Gastroesophageal sphincter (tissue), 4 donors: ENCODE measurements around the gene SMCO3. TPM values are rescaled to one million over a fixed set of nuclear protein-coding genes. Genes with fewer than 3 reads are reported as not detected.

Source experiments
- ATAC-seq: fragments of 150-250 bp; one replicate; pipeline ENCODE4 v1.9.1; 2016; ENCODE audit warnings: mild to moderate bottlenecking, moderate library complexity
- H3K27ac ChIP-seq, 4 donors: fragments of 200-600 bp; sonication (generic) in 3 of 4; 1 replicate in 3 of 4; 2 replicates in 1 of 4; pipeline ENCODE4 v1.5.1; 2016 to 2019
- H3K27me3 ChIP-seq: fragments of 200-600 bp; sonication (generic); one replicate; pipeline ENCODE4 v1.5.1; 2019
- H3K36me3 ChIP-seq, 2 donors: fragments of 200-600 bp; sonication (generic); one replicate each; pipeline ENCODE4 v1.5.1; 2019; ENCODE audit warnings: control low read depth in 1 of 2
- H3K4me1 ChIP-seq, 3 donors: fragments of 200-600 bp; sonication (generic); 1 replicate in 2 of 3; 2 replicates in 1 of 3; pipeline ENCODE4 v1.5.1; 2016 to 2019; ENCODE audit warnings: control low read depth in 2 of 3
- H3K4me3 ChIP-seq, 2 donors: fragments of 200-600 bp; sonication (generic); one replicate each; pipeline ENCODE4 v1.5.1; 2019; ENCODE audit warnings: mild to moderate bottlenecking in 1 of 2, moderate library complexity in 1 of 2
- H3K9me3 ChIP-seq, 3 donors: fragments of 200-600 bp; sonication (generic); one replicate each; pipeline ENCODE4 v1.5.1; 2017 to 2019; ENCODE audit warnings: control low read depth in 2 of 3
- EP300 ChIP-seq: sonication (generic); formaldehyde crosslinking; IDR thresholded peaks from one replicate; pipeline ENCODE4 v1.6.1; 2017; ENCODE audit warnings: antibody characterized with exemption, mild to moderate bottlenecking
- POLR2A ChIP-seq, 2 donors: fragments of 450-650 bp; IDR thresholded peaks; one replicate each; pipeline ENCODE4 v1.6.1; 2017; ENCODE audit warnings: antibody characterized with exemption in 2 of 2, mild to moderate bottlenecking in 2 of 2, moderate library complexity in 1 of 2
- POLR2AphosphoS5 ChIP-seq: sonication (generic); formaldehyde crosslinking; IDR thresholded peaks from one replicate; pipeline ENCODE4 v1.6.1; 2017; ENCODE audit warnings: antibody characterized with exemption
- WGBS, 2 donors: methylation state at CpG; one replicate each; pipeline ENCODE4 v1.1.5; 2018; ENCODE audit warnings: low coverage in 1 of 2; 5-methylcytosine and 5-hydroxymethylcytosine counted together
- total RNA-seq, 4 donors: library from RNA; depleted of rRNA; stranded (reverse); fragments of >200 nt; gene quantifications; one replicate each; pipeline ENCODE4 v1.1.0, GENCODE V29; 2016
- TF ChIP-seq, protein P1 (sequence below), 4 experiments: fragments of 200-600 bp in 2 of 4; fragments of 450-650 bp in 2 of 4; sonication (generic) in 1 of 4; IDR thresholded peaks; one replicate each; pipeline ENCODE4 v1.5.1; 2017 to 2019; ENCODE audit warnings: antibody characterized with exemption in 4 of 4, mild to moderate bottlenecking in 2 of 4, moderate library complexity in 2 of 4

Gene SMCO3
- total RNA-seq, 4 donors from 2014 or later = 0.13 to 0.57 (median 0.31) TPM; not detected in 1

DNA sequence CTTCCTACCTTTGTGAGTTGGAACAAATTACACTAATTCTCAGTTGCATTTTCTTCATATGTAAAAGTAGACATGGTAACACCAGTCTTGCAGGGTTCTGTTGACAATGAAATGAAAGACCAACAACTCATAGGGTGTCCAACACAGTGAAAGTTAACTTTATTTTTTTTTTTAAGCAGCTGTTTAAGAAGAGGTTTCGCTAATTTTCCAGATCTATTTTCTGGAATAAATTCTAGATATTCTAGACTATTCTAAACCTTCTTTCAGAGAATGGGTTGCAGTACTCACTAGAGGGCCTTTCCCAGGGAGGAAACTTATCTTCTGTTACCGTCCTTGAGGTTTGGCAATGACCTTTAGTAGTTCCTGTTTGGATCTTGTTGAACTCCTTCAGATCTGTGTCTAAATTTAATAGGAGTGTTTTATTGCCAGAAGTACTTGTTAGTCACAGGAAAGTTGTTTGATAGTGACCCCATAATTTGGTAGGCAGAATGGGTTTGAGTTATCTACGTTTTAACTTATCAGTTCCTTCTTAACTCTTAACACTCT, 32.1 kb upstream of the SMCO3 start:
- Histone ChIP-seq H3K27ac (peak overlapping the region; percentile 12 to 36 (median 23)), H3K4me1 (peaks cover 6 to 61% (median 21%) of the 10 kb centered on the region in 3 donors), H3K27me3 (no peaks in the 10 kb centered on the region), H3K36me3 (no peaks in the 10 kb centered on the region), H3K4me3 (no peak overlapping the region), H3K9me3 (no peaks in the 10 kb centered on the region)
- WGBS, 2 donors = 31 to 42% methylated on average over 2 to 3 of the region's 3 CpGs
- no peak for ATAC-seq
- TF ChIP-seq, protein P1, sequence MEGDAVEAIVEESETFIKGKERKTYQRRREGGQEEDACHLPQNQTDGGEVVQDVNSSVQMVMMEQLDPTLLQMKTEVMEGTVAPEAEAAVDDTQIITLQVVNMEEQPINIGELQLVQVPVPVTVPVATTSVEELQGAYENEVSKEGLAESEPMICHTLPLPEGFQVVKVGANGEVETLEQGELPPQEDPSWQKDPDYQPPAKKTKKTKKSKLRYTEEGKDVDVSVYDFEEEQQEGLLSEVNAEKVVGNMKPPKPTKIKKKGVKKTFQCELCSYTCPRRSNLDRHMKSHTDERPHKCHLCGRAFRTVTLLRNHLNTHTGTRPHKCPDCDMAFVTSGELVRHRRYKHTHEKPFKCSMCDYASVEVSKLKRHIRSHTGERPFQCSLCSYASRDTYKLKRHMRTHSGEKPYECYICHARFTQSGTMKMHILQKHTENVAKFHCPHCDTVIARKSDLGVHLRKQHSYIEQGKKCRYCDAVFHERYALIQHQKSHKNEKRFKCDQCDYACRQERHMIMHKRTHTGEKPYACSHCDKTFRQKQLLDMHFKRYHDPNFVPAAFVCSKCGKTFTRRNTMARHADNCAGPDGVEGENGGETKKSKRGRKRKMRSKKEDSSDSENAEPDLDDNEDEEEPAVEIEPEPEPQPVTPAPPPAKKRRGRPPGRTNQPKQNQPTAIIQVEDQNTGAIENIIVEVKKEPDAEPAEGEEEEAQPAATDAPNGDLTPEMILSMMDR (IDR thresholded peaks at IDR 0.05) = no peak
- TF ChIP-seq POLR2A (IDR thresholded peaks at IDR 0.05) (no peak), EP300 (no peak), POLR2AphosphoS5 (no peak)

DNA sequence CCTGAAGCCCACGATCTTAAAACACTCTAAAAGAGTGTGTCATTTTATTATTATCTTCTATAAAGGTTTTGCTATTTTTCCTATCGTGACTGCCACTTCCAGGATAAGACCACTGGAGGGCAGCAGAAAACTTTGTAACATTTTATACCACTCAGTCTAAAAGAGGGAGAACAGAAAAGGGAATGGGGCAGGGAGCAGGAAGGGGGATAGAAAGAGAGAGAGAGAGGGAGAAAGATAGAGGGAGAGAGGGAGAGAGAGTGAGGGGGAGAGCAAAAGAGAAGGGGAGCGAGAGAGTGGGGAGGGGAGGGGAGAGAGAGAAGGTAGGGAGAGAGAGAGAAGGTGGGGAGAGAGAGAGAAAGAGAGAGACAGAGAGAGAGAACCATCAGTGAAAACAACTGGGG, 31.4 kb upstream of the SMCO3 start:
- Histone ChIP-seq H3K36me3 (no peaks in the 10 kb centered on the region), H3K9me3 (no peaks in the 10 kb centered on the region), H3K4me1 (peaks cover 13 to 67% (median 21%) of the 10 kb centered on the region in 3 donors), H3K27me3 (no peaks in the 10 kb centered on the region), H3K27ac (peak overlapping the region; percentile 12 to 36 (median 23)), H3K4me3 (no peak overlapping the region)
- 3 to 7% methylated on average over 3 of the region's 3 CpGs for WGBS, 2 donors
- ATAC-seq = peak; percentile 48
- TF ChIP-seq POLR2A (IDR thresholded peaks at IDR 0.05) = no peak
- TF ChIP-seq, protein P1 (IDR thresholded peaks at IDR 0.05) = peak; percentile 73 to 90 (median 86)

DNA sequence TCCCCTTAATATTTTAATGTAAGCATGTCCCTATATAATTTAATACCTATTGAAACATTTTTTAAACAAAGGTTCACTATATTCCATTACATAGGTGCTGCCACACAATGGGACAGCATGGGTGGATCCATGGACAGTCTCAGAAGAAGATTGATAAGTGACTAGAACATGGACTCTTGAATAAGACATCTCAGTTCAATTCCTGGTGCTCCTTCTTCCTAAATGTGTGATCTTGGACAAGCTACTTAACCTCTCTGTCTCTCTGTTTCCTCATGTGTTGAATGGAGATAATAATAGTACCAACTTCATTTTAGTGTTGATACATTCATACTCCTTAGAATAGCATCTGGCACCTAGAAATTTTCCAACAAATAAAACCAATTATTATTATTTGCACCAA, 30.4 kb upstream of the SMCO3 start:
- Histone ChIP-seq H3K4me3 (no peak overlapping the region), H3K4me1 (peaks cover 14 to 60% (median 21%) of the 10 kb centered on the region in 3 donors), H3K36me3 (no peaks in the 10 kb centered on the region), H3K9me3 (no peaks in the 10 kb centered on the region), H3K27ac (no peak overlapping the region), H3K27me3 (no peaks in the 10 kb centered on the region)
- no peak for ATAC-seq
- TF ChIP-seq EP300 = no peak
- TF ChIP-seq POLR2AphosphoS5 = no peak
- no peak for TF ChIP-seq POLR2A (IDR thresholded peaks at IDR 0.05)
- TF ChIP-seq, protein P1 (IDR thresholded peaks at IDR 0.05) = no peak

DNA sequence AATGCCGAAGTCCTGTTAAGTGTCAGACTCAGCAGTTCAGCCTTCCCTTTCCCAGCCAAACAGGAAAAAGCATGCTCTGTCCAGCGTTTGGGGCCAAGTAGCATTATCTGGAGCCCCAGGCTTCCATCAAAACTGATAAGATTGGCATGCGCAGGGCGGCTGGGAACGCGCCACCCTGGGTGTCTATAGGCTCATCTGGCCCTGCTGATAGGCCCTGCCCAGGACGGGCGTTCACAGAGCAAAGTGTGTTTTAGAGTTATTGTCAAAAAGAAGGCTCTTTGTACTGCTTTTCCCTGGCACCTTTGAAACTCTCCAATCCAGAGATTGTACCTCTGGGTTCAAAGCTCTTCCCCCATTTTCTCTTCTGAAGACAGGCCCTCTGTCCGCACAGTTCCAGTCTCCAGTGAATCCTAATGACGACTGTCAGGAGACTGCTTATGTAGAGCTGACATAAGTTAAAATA, 29.5 kb upstream of the SMCO3 start, which contains the start of gene ART4:
ART4 (minus strand) TSS at position 102 of the 463 bp plus-strand sequence. CDS start 413 bp downstream, outside the sequence.
- H3K4me1 ChIP-seq = peaks cover 14 to 60% (median 21%) of the 10 kb centered on the region in 3 donors
- no peaks in the 10 kb centered on the region for H3K36me3 ChIP-seq
- no peak within 1 kb of the TSS for H3K4me3 ChIP-seq
- ATAC-seq = no peak
- 75 to 77% methylated on average over 2 to 5 of the region's 10 CpGs for WGBS, 2 donors
- no peaks in the 10 kb centered on the region for H3K27me3 ChIP-seq
- H3K27ac ChIP-seq = peak within 1 kb of the TSS; percentile 44 to 69 (median 56)
- TF ChIP-seq, protein P1 (IDR thresholded peaks at IDR 0.05) = no peak
- TF ChIP-seq EP300 (no peak), POLR2A (IDR thresholded peaks at IDR 0.05) (no peak), POLR2AphosphoS5 (no peak)
- H3K9me3 ChIP-seq = no peaks in the 10 kb centered on the region

DNA sequence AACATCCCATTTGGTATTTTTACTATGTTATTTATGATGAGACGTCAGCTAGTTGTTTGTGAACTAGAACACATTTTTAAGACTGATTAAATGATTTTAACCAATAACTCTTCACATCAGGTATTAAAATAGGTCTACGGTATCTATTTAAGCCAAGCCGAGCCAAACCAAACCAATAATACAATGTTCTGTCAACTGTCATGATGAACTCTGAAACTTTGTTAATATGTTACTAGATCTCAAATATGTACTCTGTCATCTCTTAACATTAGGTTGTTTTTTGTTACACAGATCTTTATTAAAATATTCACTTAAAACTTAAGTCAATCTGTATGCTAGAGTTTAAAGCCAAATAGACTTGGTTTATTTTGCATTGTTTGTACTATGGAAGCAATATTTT, 28.3 kb upstream of the SMCO3 start:
- WGBS, 2 donors = 71 to 79% methylated on average over 3 of the region's 3 CpGs
- Histone ChIP-seq H3K9me3 (no peaks in the 10 kb centered on the region), H3K36me3 (no peaks in the 10 kb centered on the region), H3K27me3 (no peaks in the 10 kb centered on the region), H3K4me1 (peaks cover 14 to 57% (median 21%) of the 10 kb centered on the region in 3 donors), H3K27ac (peak overlapping the region; percentile 44 to 69 (median 56)), H3K4me3 (no peak overlapping the region)
- TF ChIP-seq EP300 = no peak
- TF ChIP-seq, protein P1 (IDR thresholded peaks at IDR 0.05) = no peak
- TF ChIP-seq POLR2A (IDR thresholded peaks at IDR 0.05) = no peak
- no peak for ATAC-seq
